Cardiac muscle cell (in vitro differentiated cells and primary cell): ENCODE measurements around the gene FGF1. TPM values are rescaled to one million over a fixed set of nuclear protein-coding genes. Genes with fewer than 3 reads are reported as not detected.

Experiments used
- DNase-seq, 2 donors: peaks; one replicate each; pipeline versions ENCODE4 v3.0.0 to v3.0.0-alpha.2; 2010 to 2017; ENCODE audit warnings: low read depth in 1 of 2, low spot score in 1 of 2
- H3K27ac ChIP-seq: fragments of 200-600 bp; sonication (generic); 2 replicates; pipeline ENCODE4 v1.5.1; 2016
- H3K27me3 ChIP-seq: fragments of 200-600 bp; sonication (generic); 2 replicates; pipeline ENCODE4 v1.6.0; 2016; ENCODE audit warnings: control low read depth
- H3K36me3 ChIP-seq: fragments of 200-600 bp; sonication (generic); 2 replicates; pipeline ENCODE4 v1.5.1; 2016; ENCODE audit warnings: control low read depth
- H3K4me1 ChIP-seq: fragments of 200-600 bp; sonication (generic); 2 replicates; pipeline ENCODE4 v1.8.1; 2017; ENCODE audit warnings: low read depth, mild to moderate bottlenecking, mixed run types
- H3K4me3 ChIP-seq: fragments of 200-600 bp; sonication (generic); 2 replicates; pipeline ENCODE4 v1.5.1; 2016; ENCODE audit warnings: mild to moderate bottlenecking
- H3K9me3 ChIP-seq: fragments of 200-600 bp; sonication (generic); 2 replicates; pipeline ENCODE4 v1.5.1; 2017; ENCODE audit warnings: low read depth, mild to moderate bottlenecking, control low read depth
- CTCF ChIP-seq: IDR thresholded peaks from 2 replicates; pipeline ENCODE4 v1.5.1; 2012; ENCODE audit warnings: low read depth, mild to moderate bottlenecking, low read length
- polyA plus RNA-seq: library from polyadenylated mRNA; unstranded; fragments of >200 nt; fragmentation: Nextera tagmentation; extraction: Ambion mirVana; gene quantifications from 2 replicates; pipeline ENCODE4 v1.2.1, GENCODE V29; 2016
- total RNA-seq: library from RNA; depleted of rRNA; stranded (reverse); fragments of >200 nt; gene quantifications from 2 replicates; pipeline ENCODE4 v1.2.3, GENCODE V29; 2016

FGF1 gene
- total and polyA plus RNA-seq, 2 experiments from 2014 or later, result not detected

GRCh38 chr5:142661143-142661542 lies 24.7 kb downstream of the FGF1 start:
- no peaks in the 10 kb centered on the region for H3K36me3 ChIP-seq
- no peak overlapping the region for H3K27ac ChIP-seq
- no peaks in the 10 kb centered on the region for H3K27me3 ChIP-seq
- no peaks in the 10 kb centered on the region for H3K9me3 ChIP-seq
- no peak for TF ChIP-seq CTCF
- DNase-seq, result no peak
- H3K4me1 ChIP-seq, result peaks cover 6% of the 10 kb centered on the region
- no peak overlapping the region for H3K4me3 ChIP-seq

DNA sequence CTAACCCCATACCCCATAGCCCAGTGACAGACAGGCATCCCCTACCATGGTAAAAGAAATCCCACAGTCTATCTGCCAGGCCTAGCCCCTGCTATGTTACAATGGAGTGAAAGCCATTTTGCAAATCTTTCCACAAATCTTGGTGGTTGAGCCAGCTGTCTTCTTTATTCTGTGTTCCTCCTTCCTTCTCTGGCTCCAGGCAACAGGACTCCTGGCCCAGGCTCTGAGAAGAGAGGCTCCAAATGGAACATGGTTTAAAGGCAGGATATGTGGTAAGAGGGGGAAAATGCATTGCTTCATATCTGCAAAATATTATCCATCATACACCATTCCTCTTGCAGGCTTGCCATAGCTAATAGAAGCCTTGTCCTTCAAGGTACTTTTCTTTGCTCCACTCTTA lies 25.2 kb downstream of the FGF1 start:
- Histone ChIP-seq H3K4me1 (peaks cover 10% of the 10 kb centered on the region), H3K4me3 (no peak overlapping the region), H3K27ac (no peak overlapping the region), H3K9me3 (no peaks in the 10 kb centered on the region), H3K27me3 (no peaks in the 10 kb centered on the region), H3K36me3 (no peaks in the 10 kb centered on the region)
- TF ChIP-seq CTCF, result no peak
- DNase-seq, result peak in 1 of 2 donors; percentile 54

DNA sequence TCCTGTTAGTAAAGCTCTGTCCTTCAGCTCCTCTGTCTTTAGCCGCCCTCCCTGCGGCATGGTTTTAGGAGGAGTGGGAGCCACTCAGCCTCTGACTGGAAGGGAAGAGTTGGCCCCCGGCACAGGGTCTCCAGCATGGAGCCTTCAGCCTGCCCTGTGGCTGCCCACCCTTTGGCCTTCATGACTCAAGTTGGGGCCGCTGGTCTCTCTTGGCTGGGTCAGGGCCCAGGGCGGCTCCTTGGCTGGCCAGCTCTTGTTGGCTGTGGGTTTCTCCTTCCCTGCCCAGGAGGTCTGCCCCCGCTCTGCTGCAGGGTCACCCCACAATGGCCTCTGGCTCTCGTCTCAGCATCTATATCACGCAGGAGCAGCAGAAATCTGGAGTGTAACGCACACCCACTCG lies 25.7 kb downstream of the FGF1 start:
- no peak for DNase-seq
- no peaks in the 10 kb centered on the region for H3K36me3 ChIP-seq
- H3K27ac ChIP-seq, result no peak overlapping the region
- no peaks in the 10 kb centered on the region for H3K9me3 ChIP-seq
- TF ChIP-seq CTCF, result no peak
- H3K4me3 ChIP-seq, result no peak overlapping the region
- H3K4me1 ChIP-seq, result peaks cover 10% of the 10 kb centered on the region
- no peaks in the 10 kb centered on the region for H3K27me3 ChIP-seq

DNA sequence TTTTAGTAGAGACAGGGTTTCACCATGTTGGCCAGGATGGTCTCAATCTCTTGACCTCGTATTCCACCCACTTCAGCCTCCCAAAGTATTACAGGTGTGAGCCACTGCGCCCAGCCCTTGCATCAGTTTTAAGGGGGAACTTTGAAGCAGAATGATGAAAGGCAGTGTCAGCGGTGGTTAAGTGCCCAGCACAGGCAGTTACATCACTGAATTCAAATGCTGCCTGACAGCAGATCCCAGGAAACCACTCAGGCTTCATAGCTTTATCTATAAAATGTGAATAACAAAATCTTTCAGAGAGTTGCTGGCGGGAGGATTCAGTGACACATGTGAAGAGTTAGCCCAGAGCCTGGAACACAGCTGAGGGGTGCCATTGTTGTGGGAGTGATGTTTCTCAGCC lies 26.5 kb downstream of the FGF1 start:
- no peak for TF ChIP-seq CTCF
- Histone ChIP-seq H3K4me3 (no peak overlapping the region), H3K27ac (peak overlapping the region; percentile 48)

DNA sequence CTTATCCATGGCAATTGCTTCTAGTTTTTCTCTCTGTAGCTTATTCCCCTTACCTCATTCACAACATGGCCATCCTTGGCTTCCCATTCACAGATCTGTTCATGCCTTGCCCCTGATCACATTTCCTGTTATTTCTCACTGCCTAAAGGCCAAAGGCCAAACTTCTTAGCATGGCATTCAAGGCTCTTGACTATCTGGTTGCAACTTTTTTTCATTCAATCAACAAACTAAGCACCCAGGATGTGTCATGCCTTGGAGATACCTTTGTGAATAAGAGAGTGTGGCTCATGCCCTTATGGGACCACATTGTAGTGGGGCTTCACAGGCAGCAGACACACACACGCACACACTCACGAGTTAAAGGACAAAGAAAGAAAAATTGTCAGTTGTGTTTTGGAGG lies 27.6 kb downstream of the FGF1 start:
- Histone ChIP-seq H3K27me3 (no peaks in the 10 kb centered on the region), H3K9me3 (no peaks in the 10 kb centered on the region), H3K27ac (no peak overlapping the region), H3K36me3 (no peaks in the 10 kb centered on the region), H3K4me3 (no peak overlapping the region), H3K4me1 (peaks cover 10% of the 10 kb centered on the region)
- no peak for DNase-seq
- no peak for TF ChIP-seq CTCF

More for the DNA sequence above, 26.5 kb downstream of the FGF1 start:
- H3K4me1 ChIP-seq, result peaks cover 10% of the 10 kb centered on the region
- H3K36me3 ChIP-seq, result no peaks in the 10 kb centered on the region
- peak in 1 of 2 donors; percentile 59 for DNase-seq
- no peaks in the 10 kb centered on the region for H3K27me3 ChIP-seq
- no peaks in the 10 kb centered on the region for H3K9me3 ChIP-seq

GRCh38 chr5:142657446-142657845 lies 28.4 kb downstream of the FGF1 start:
- Histone ChIP-seq H3K27ac (no peak overlapping the region), H3K27me3 (no peaks in the 10 kb centered on the region), H3K36me3 (no peaks in the 10 kb centered on the region), H3K4me1 (peaks cover 10% of the 10 kb centered on the region), H3K4me3 (no peak overlapping the region), H3K9me3 (no peaks in the 10 kb centered on the region)
- no peak for DNase-seq
- no peak for TF ChIP-seq CTCF
